ENCODE measurements around the gene TRIM43B.
"Not testable (repeated sequence)": the region's sequence is repeated elsewhere in the genome, so short reads cannot be mapped to it uniquely, and the experiment has no call there.

The TRIM43B gene

GRCh38 chr2:95427196-95427867, 57.2 kb downstream of the TRIM43B start:
- ATAC-seq (replicated peaks; ENCODE audit: extremely low read depth, poor library complexity, severe bottlenecking); H3K27ac Mint-ChIP-seq (ENCODE audit: low read depth); H3K36me3 Mint-ChIP-seq (ENCODE audit: insufficient read depth); H3K9me3 Mint-ChIP-seq; H3K4me1 Mint-ChIP-seq; DNase-seq (ENCODE audit: low spot score in 2 of 2); H3K4me3 Mint-ChIP-seq; H3K27me3 Mint-ChIP-seq: not testable (repeated sequence)
